ENCODE results near the gene MIA.
A peak's percentile ranks its signal among the peaks of the same experiment; 100 is the strongest.
"Not testable (repeated sequence)": the region's sequence is repeated elsewhere in the genome, so short reads cannot be mapped to it uniquely, and the experiment has no call there.

MIA gene

DNA sequence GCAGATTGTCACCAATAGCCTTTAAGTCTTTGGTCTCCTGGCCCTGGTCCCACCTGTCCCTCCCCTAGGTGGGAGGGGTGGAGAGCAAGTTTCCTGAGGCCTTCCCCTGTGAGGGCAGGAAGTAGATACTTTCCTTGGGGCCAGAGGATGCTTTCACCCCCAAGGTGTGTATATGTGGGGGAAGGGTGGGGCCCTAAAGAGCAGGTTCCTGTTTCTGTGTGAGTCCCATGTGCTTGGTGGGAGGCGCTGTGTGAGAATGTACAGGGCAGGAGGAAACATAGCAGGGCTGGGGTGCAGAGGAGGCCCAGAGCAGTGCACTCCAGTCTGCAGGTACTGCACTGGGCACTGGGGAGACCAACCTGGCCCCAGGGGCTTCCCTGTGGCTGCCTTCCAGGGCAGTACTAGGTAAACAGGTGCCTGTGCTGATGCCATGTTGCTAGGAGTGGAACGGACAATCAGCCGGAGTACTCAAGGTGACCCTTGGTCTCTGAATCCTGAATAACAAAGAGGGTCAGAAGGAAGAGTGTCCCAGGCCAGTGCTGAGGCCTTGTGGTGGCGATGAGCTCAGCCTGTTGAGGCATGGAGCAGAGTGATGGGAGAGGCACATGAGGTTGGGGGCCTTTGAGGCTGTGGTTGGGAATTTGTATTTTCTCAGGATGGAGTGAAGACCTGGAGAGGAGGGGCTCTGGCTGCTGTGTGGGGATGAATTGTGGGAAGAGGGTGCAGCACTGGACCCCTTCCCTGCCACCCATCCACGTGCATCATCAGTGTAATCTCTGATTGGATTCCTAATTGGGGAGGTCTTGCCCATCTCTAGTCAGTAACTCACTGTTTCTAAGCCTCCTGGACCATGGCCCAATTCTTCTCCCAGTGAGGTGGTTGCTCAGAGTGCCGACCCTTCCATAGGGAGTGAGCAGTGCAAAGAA lies 28.8 kb downstream of the MIA start:
- no peak for DNase-seq (ENCODE audit: low spot score)

- DNase-seq (ENCODE audit: low spot score), result no peak
These were observed 29.5 kb downstream of the MIA start for GRCh38 chr19:40804783-40805242.

GRCh38 chr19:40805258-40805868 lies 30.0 kb downstream of the MIA start:
- no peak for DNase-seq (ENCODE audit: low spot score)

DNA sequence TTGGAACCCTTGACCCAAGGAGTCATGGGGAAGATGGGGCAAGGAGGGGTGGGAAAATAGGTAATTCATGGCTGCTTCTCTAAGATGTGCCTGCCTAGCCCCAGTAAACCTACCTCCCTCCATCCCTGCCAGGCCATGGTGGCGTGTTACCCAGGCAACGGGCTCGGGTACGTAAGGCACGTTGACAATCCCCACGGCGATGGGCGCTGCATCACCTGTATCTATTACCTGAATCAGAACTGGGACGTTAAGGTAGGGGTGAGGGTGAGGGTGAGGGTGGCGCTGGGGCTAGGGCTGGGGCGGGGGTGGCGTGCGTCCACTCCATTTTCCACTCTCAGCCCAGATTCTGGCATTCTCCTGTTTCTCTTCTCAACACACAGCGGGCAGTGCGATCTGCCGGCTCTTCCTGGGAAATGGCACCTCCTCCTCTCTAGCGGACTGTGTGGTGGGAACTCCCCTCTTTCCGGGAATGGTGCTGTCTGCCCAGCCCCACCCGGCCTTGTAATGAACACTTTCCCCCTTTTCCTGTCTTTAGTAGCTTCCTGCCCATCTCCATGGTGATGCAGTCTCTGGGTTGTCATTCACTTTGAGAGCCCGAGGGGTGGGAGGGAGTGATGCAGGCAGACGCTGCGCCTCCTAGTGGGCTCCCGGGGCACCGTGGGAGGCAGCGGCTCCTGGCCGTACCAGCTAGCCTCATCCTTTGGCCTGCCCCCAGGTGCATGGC lies 31.3 kb downstream of the MIA start:
- peak; percentile 92 for DNase-seq (ENCODE audit: low spot score)

- peak; percentile 72 for DNase-seq (ENCODE audit: low spot score)
These were observed 32.1 kb downstream of the MIA start for GRCh38 chr19:40807147-40808020.

- DNase-seq (ENCODE audit: low spot score), result no peak
These were observed 32.7 kb downstream of the MIA start for GRCh38 chr19:40808021-40808325.

DNA sequence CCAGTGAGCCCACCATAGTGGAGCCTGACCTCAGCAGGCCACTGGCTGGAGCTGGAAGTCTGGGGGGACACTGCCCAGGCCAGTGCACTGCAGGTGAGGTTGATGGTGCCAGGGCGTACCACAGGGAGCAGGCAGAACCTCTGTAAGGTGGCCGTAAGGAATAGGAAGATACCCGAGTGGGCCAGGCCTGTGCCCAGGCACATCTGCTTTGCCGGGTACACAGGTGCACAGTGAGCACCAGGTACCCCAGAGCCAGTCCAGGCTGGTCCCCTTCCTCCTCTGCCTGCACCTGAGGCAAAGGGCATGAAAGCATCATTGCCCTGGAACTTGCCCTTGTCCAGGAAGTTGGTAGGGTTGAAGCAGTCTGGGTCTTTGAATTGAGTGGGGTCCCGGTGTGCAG lies 33.2 kb downstream of the MIA start:
- no peak for DNase-seq (ENCODE audit: low spot score)

DNA sequence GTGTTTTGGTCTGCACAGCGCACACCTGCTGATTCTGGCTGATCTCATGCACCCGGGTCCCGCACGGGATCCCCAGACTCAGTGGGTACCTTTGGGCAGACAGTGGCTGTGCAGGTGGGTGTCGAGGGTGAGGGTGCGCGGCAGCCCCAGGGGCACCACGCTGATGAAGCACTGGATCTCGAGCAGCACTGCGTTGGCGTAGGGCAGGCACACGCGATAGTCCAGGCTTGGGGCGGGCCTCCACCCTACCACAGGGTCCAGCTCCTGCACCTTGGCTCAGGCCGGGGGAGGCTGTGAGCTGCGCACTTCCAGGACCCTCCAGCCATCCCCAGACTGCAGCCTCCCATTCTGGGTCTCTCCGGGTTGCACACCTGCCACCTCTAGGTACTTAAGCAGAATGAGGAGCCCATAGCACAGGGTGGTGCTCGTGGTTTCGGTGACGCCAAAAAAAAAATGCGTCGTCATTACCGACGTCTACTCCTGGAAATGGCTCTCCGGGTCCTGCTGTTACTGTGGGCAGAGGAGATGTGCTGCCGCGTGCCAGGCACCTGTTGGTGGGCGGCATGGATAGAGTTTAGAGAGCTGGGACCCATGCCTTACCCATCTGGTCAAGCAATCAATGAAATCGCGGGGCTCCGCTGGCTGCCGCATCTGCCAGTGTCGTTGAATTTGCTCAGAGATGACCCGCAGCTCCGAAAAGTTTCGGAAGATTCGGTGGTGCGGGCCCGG lies 34.2 kb downstream of the MIA start:
- no peak for DNase-seq (ENCODE audit: low spot score)

DNA sequence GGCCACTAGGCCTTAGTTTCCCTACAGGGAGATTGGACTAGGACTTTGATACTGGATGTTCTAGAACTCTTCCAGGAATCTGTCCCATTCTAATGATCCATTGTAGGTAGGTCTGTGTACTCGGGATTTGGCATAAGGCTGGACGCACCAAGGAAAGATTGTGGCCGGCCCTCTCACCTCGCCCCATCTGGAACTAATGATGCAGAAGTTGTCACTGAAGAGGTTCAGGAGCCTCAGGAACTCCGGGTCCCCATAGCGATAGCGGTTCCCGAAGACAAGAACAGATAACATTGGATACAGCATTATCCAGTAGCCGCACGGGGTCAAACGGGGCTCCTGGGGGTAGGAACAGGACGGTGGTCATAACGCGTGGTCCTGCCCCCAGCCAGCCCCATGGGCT lies 34.8 kb downstream of the MIA start:
- DNase-seq (ENCODE audit: low spot score), result no peak

- not testable (repeated sequence) for DNase-seq (ENCODE audit: low spot score)
These were observed 35.5 kb downstream of the MIA start for GRCh38 chr19:40810649-40811408.

DNA sequence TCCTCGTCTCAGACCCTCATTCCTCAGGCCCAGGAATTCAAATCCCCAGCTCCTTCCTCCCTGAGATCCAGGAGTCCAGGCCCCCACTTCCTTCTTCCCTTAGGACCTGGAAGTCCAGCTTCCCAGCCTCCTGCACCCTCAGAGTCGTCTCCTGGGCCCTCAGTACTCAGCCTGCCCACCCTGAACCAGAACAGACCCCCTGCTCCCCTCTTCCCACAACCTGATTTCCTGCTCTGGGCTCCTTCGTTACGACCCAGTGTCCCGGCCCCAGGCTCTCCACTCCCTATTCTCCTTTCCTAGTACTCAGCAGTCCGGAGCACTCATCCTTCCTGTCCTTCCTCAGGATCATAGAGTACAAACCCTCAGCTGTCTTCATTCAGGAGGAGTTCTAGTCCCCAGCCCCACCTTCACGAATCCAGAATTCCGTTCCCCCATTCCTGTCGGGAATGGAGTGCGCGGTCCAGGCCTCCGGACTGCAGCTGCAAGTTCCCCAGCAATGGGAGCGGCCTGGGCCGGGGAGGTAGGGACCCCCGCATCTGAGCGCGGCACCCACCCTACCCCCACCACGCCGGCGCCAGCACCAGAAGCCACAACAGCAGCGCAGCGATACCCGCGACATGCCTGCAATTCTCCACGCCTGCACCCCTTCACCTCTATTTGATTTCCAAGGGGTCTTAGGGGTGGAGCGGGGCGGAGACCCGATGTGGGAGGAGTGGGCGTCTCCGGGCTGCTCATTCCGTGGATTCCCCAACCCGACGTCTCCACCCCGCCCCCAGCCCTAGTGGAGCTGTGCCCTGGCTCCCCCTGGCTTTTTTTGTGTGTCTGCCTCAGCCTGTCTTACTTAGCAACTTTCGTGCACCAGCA lies 36.4 kb downstream of the MIA start:
- no peak for DNase-seq (ENCODE audit: low spot score)

DNA sequence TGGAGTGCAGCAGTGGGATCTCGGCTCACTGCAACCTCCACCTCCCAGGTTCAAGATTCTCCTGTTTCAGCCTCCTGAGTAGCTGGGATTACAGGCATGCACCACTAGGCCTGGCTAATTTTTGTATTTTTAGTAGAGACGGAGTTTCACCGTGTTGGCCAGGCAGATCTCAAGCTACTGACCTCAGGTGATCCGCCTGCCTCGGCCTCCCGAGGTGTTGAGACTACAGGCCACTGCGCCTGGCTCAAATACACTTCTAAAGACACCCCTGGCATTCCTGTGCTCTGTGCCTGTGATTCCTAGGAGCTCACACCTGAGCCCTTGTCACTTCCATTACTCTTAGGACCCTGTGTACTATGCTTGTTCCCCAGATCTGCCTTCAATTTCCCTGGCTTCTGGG lies 37.2 kb downstream of the MIA start:
- not testable (repeated sequence) for DNase-seq (ENCODE audit: low spot score)

- no peak for DNase-seq (ENCODE audit: low spot score)
These were observed 37.9 kb downstream of the MIA start for GRCh38 chr19:40813182-40813581.

DNA sequence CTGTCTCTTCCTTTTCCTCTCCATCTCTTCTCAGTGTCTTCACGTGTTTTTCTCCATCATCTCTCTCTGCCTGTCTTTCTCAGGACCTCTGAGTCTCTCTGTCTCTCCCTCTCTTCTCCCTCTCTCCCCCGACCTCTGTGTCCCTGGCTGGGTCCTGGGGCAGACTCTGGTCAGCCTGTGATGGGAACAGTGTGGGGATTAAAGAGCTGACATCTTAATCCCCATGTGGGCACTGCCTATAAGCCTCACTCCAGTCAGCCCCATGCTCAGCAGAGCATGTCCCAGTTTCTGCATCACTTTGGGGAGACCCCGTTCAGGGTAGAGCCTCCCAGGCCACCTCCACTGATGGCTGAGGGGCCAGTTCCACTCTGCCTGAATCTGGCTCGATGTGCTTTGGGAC lies 39.9 kb downstream of the MIA start:
- no peak for DNase-seq (ENCODE audit: low spot score)

- DNase-seq (ENCODE audit: low spot score), result not testable (repeated sequence)
These were observed 43.4 kb downstream of the MIA start for GRCh38 chr19:40818480-40819399.

DNA sequence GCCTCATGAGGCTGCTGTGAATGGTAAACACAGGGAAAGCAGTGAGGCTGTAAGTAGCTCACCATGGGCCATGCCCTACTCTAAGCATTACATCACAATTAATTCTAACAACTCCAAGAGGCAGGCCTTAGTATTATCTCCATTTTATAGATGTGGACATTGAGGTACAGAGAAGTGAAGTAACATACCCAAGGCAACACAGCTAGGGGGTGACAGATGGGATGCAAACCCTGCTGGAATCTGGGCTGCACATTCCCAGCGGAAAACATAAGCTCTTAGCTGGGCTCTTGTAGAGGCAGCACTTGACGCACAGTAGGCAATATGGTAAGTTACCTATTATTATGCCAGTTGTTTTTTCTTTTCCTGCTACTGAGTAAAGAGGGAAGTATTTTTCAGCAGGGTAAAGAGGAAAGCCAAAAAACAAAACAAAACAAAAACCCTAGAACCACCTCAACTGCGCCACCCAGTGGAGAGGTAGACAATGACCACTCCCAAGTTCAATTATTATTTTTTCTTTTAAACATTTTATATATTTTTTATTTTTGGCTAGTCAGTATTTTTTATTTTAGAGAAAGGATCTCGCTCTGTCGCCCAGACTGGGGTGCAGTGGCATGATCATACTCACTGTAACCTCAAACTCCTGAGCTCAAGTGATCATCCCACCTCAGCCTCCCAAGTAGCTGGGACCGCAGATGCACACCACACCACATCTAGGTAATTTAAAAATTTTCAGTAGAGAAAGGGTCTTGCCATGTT lies 44.3 kb downstream of the MIA start:
- DNase-seq (ENCODE audit: low spot score), result not testable (repeated sequence)

- DNase-seq (ENCODE audit: low spot score), result no peak
These were observed 46.8 kb downstream of the MIA start for GRCh38 chr19:40822161-40822560.
